GM23248 (cell line): Measurements from ENCODE around the gene STIM2.

Experiments
- EZH2 ChIP-seq: fragments of 200-600 bp; sonication (generic); IDR thresholded peaks from 2 replicates; pipeline ENCODE4 v1.6.1; 2018; ENCODE audit warnings: antibody characterized with exemption, mild to moderate bottlenecking; ENCODE audit not compliant: insufficient read depth, poor library complexity, severe bottlenecking
- EZH2phosphoT487 ChIP-seq: fragments of 200-600 bp; sonication (generic); IDR thresholded peaks from 2 replicates; pipeline ENCODE4 v1.6.1; 2018; ENCODE audit warnings: antibody characterized with exemption, moderate library complexity, mild to moderate bottlenecking, low read depth; ENCODE audit not compliant: insufficient read depth

- TF ChIP-seq EZH2 (no peak), EZH2phosphoT487 (no peak)
These were observed 130.4 kb downstream of the STIM2 start for GRCh38 chr4:26991057-26991456.
